ENCODE measurements around the gene NFYB.

NFYB gene

DNA sequence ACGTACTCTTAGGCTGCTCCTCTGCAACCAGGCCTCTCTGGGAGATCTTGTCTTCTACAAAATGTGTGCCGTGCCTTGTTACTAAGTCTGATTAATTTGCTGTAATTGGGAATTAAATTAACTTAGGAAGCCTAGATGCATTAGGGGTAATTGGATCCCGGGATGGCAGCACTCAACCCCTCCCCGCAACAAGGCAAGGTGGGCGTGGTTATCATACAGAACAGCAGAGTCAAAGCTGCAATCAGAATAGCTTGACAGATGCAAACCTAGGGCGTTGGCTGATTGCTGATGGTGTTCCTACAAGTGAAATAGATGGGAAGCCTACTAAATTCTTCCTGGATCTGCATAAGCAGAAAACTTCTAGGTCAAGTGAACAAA lies 34.5 kb upstream of the NFYB start:
- TF ChIP-seq, protein P1, sequence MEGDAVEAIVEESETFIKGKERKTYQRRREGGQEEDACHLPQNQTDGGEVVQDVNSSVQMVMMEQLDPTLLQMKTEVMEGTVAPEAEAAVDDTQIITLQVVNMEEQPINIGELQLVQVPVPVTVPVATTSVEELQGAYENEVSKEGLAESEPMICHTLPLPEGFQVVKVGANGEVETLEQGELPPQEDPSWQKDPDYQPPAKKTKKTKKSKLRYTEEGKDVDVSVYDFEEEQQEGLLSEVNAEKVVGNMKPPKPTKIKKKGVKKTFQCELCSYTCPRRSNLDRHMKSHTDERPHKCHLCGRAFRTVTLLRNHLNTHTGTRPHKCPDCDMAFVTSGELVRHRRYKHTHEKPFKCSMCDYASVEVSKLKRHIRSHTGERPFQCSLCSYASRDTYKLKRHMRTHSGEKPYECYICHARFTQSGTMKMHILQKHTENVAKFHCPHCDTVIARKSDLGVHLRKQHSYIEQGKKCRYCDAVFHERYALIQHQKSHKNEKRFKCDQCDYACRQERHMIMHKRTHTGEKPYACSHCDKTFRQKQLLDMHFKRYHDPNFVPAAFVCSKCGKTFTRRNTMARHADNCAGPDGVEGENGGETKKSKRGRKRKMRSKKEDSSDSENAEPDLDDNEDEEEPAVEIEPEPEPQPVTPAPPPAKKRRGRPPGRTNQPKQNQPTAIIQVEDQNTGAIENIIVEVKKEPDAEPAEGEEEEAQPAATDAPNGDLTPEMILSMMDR (IDR thresholded peaks at IDR 0.05; ENCODE audit: low read depth, low read length, missing control alignments) = no peak
- no peak for DNase-seq
- in situ Hi-C loops (cut with HindIII; ENCODE audit: low pct_ligation_motif_present, low sequenced_read_pairs) = no loop called here
- H3K36me3 ChIP-seq (replicated peaks) = no peaks in the 10 kb centered on the region
- H3K27ac ChIP-seq = no peak overlapping the region
- no peaks in the 10 kb centered on the region for H3K27me3 ChIP-seq (replicated peaks)
- no peak overlapping the region for H3K4me3 ChIP-seq (ENCODE audit: low read depth, low read length)

DNA sequence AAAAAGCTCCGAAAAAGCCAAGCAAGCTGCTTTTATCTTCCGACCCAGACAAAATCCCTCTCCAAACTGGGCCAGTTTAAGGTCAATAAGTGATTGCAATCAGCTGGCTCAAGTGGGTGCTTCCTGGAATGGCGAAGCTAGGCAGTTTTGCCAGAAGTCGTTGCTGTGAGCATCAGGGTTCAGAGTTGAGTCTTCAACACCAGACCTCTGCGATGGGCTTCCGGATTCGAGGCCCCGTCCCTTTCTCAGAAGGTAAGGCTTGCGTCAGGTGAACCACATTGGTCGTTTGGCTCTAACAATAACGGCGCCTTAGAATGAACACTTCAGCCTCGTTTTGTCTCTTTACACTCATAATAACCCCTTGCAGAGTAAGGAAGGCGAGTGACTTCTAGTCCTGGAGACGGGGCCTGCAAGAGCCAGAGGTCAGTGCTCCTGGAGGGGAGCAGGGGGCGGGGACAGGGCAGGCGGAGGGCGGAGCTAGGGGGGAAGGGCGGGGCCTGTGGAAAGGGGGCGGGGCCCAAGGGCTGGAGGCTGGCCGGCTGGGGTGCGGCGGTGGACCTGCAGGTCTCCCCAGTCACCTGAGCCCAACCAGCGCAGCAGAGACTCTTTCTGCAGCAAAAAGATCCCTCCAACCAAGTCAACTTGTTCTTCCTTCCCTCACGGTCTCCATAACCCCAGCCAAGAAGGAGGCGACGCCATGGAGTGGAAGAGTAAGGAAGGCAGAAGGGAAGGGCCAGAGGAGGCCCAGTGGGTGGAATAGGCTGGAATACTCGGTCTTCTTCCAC lies 34.0 kb upstream of the NFYB start:
- in situ Hi-C loops (cut with HindIII; ENCODE audit: low pct_ligation_motif_present, low sequenced_read_pairs) = no loop called here
- H3K36me3 ChIP-seq (replicated peaks) = no peaks in the 10 kb centered on the region
- no peak overlapping the region for H3K27ac ChIP-seq
- no peak overlapping the region for H3K4me3 ChIP-seq (ENCODE audit: low read depth, low read length)
- no peak for DNase-seq
- no peaks in the 10 kb centered on the region for H3K27me3 ChIP-seq (replicated peaks)
- TF ChIP-seq, protein P1 (IDR thresholded peaks at IDR 0.05; ENCODE audit: low read depth, low read length, missing control alignments) = no peak

- TF ChIP-seq, protein P1 (IDR thresholded peaks at IDR 0.05; ENCODE audit: low read depth, low read length, missing control alignments) = no peak
- Histone ChIP-seq H3K27ac (no peak overlapping the region), H3K4me3 (ENCODE audit: low read depth, low read length) (no peak overlapping the region), H3K36me3 (replicated peaks) (no peaks in the 10 kb centered on the region), H3K27me3 (replicated peaks) (no peaks in the 10 kb centered on the region)
- DNase-seq = no peak
- in situ Hi-C loops (cut with HindIII; ENCODE audit: low pct_ligation_motif_present, low sequenced_read_pairs) = no loop called here
These were observed 30.6 kb upstream of the NFYB start for GRCh38 chr12:104168596-104168995.

GRCh38 chr12:104167519-104168458 lies 29.8 kb upstream of the NFYB start:
- H3K27ac ChIP-seq = no peak overlapping the region
- no peak for DNase-seq
- no peaks in the 10 kb centered on the region for H3K36me3 ChIP-seq (replicated peaks)
- H3K4me3 ChIP-seq (ENCODE audit: low read depth, low read length) = no peak overlapping the region
- H3K27me3 ChIP-seq (replicated peaks) = no peaks in the 10 kb centered on the region
- TF ChIP-seq, protein P1 (IDR thresholded peaks at IDR 0.05; ENCODE audit: low read depth, low read length, missing control alignments) = no peak
- in situ Hi-C loops (cut with HindIII; ENCODE audit: low pct_ligation_motif_present, low sequenced_read_pairs) = no loop called here

DNA sequence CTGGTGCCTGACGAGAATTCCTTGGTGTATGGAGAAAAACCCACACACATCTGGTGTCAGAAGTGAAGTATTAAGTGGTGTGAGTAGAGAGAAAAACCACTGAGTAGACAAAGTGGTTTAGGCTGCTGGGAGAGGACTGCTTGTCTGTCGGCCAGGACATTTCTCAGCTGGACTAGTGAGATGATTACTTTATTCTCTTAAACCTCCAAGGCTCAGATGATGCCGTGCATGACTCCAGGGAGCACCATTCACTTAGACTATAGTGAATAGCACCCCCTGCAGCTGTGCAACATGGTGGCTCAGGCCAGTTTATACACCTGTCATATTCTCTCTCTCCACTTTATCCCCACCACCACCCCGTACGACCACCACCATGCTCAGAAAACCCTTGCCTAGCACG lies 28.5 kb upstream of the NFYB start:
- no peak overlapping the region for H3K27ac ChIP-seq
- in situ Hi-C loops (cut with HindIII; ENCODE audit: low pct_ligation_motif_present, low sequenced_read_pairs) = no loop called here
- no peaks in the 10 kb centered on the region for H3K36me3 ChIP-seq (replicated peaks)
- no peaks in the 10 kb centered on the region for H3K27me3 ChIP-seq (replicated peaks)
- TF ChIP-seq, protein P1 (IDR thresholded peaks at IDR 0.05; ENCODE audit: low read depth, low read length, missing control alignments) = no peak
- no peak overlapping the region for H3K4me3 ChIP-seq (ENCODE audit: low read depth, low read length)
- no peak for DNase-seq
